Ishikawa (cell line): ENCODE measurements around the gene WDR73.

Experiments
- CEBPB ChIP-seq: IDR thresholded peaks from 2 replicates; pipeline ENCODE4 v1.6.1; 2012
- CREB1 ChIP-seq: IDR thresholded peaks from 2 replicates; pipeline ENCODE4 v1.6.1; 2012; ENCODE audit warnings: low read depth
- EGR1 ChIP-seq: IDR thresholded peaks from 2 replicates; pipeline ENCODE4 v1.6.1; 2012
- EP300 ChIP-seq: IDR thresholded peaks from 2 replicates; pipeline ENCODE4 v1.6.1; 2012; ENCODE audit warnings: borderline replicate concordance
- FOXM1 ChIP-seq: IDR thresholded peaks from 2 replicates; pipeline ENCODE4 v1.6.1; 2012; ENCODE audit warnings: low read depth, borderline replicate concordance
- NFIC ChIP-seq: IDR thresholded peaks from 2 replicates; pipeline ENCODE4 v1.6.1; 2012
- RAD21 ChIP-seq: IDR thresholded peaks from 2 replicates; pipeline ENCODE4 v1.6.1; 2012; ENCODE audit warnings: low read depth
- TAF1 ChIP-seq: IDR thresholded peaks from 2 replicates; pipeline ENCODE4 v1.6.1; 2012; ENCODE audit warnings: low read depth, mild to moderate bottlenecking
- TCF12 ChIP-seq: IDR thresholded peaks from 2 replicates; pipeline ENCODE4 v1.6.1; 2012; ENCODE audit warnings: low read depth
- TEAD4 ChIP-seq: IDR thresholded peaks from 2 replicates; pipeline ENCODE4 v1.6.1; 2012
- YY1 ChIP-seq: IDR thresholded peaks from 2 replicates; pipeline ENCODE4 v1.6.1; 2012; ENCODE audit warnings: low read depth
- ZBTB7A ChIP-seq: IDR thresholded peaks from 2 replicates; pipeline ENCODE4 v1.6.1; 2012; ENCODE audit warnings: low read depth
- TF ChIP-seq, protein P1 (sequence below): IDR thresholded peaks from 2 replicates; pipeline ENCODE4 v1.6.1; 2012
- TF ChIP-seq, protein P2 (sequence below): IDR thresholded peaks from 2 replicates; pipeline ENCODE4 v1.6.1; 2012; ENCODE audit warnings: low read depth, mild to moderate bottlenecking
- TF ChIP-seq, protein P3 (sequence below): IDR thresholded peaks from 2 replicates; pipeline ENCODE4 v1.6.1; 2012

Gene WDR73

DNA sequence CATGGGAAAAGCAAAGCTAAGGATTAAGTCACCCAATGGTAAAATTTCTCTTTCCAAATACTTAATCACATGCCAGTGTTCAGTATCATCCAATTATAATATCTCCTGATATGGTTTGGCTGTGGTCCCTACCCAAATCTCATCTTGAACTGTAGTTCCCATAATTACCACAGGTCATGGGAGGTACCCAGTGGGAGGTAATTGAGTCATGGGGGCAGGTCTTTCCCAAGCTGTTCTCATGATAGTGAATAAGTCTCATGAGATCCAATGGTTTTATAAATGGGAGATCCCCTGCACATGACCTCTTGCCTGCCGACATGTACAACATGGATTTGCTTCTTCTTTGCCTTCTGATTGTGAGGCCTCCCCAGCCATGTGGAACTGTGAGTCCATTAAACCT is 30.0 kb upstream of the WDR73 start:
- TF ChIP-seq RAD21 (no peak), EP300 (no peak)

DNA sequence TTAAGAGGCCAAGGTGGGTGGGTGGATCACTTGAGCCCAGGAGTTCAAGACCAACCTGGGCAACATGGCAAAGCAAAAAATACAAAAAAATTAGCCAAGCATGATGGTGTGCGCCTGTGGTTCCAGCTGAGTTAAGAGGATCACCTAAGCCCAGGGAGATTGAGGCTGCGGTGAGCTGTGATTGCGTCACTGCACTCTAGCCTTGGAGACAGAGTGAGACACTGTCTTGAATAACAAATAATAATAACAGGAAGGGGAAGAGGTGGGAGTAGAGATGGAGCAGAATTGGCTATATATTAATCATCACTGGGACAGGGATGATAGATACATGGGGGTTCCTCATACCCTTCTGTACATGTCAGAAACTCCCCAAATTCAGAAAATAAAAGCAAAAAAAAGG is 27.7 kb upstream of the WDR73 start:
- TF ChIP-seq TCF12 (no peak), CEBPB (peak; percentile 66; the same call in 1 of the 2 replicates), YY1 (no peak), TEAD4 (no peak)

DNA sequence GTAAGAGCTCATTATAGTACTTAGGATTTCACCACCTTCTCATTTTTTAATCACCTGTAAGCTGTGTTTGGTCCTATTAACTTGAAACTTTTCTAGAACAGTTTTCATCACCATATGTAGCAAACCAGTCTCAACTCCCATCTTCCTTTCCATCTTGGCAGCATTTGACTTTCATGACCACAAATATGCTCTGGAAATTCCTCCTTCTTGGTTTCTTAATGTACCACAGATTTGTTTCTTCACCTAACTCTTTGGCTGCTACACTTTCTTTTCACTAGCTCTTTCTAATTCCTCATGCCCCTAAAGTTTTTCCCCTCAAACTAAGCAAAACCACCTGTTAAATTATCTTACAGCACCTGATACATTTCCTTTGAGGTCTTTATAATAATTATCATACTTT is 17.1 kb upstream of the WDR73 start:
- TF ChIP-seq TCF12 (no peak), TAF1 (no peak), EP300 (no peak), CREB1 (no peak), RAD21 (no peak)

DNA sequence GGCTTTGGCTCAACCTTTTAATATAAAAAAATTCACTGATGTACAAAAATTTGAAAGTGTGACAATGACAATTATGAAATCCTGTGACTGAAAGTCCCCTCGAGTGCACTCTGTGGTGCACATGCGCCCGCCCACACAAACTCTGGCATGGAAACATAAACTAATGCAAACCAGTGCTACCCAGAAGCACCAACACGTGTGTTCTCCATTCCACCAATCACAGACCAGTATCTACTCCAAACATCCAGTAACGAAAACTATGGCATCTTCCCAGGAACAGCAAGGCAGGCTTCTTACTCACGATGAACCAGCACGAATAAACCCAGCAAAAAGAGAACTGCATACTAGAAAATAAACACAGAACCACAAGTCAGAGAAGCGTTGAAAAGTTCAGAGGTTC is 15.6 kb upstream of the WDR73 start:
- no peak for TF ChIP-seq EP300
- no peak for TF ChIP-seq CEBPB
- TF ChIP-seq TCF12 = no peak
- TF ChIP-seq RAD21 = no peak
- no peak for TF ChIP-seq TEAD4
- TF ChIP-seq, protein P1, sequence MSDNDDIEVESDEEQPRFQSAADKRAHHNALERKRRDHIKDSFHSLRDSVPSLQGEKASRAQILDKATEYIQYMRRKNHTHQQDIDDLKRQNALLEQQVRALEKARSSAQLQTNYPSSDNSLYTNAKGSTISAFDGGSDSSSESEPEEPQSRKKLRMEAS = no peak
- no peak for TF ChIP-seq NFIC
- TF ChIP-seq ZBTB7A = no peak

DNA sequence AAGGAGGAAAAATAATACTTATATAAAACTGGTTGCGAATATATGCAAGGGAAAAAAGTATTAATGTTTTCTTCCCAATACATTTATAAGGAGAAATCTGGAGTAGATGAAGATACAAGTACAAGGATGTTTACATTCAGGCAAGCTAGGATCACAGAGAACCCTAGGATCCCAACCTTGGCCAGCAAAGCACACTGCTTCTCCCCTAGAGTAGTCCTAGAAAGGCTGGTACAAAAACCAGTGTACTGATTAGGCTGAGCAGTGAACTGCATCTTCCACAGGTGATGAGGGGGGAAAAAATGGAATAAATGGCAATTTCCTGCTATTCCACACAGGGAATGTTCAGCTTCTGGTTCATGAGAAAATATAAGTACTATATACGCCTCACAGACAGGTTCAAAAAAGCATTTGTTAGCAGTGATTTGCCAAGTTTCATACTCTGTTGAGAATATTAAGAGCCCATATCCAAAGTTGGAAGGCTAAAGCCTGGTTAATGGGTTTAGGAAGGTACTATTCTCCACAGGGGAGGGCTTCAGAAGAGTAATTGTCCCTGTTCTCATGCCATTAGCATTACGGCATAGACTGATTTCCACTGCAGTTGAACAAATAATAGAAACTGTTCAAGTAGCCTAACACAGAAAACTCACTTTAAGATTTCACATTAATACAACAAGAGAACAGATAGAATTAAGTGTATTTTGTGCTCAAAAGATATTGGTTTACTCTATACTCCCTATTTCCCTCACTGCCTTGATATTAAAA is 14.3 kb upstream of the WDR73 start:
- TF ChIP-seq TEAD4 (no peak), CREB1 (no peak), FOXM1 (no peak), YY1 (no peak), TCF12 (no peak), EGR1 (no peak)
- TF ChIP-seq, protein P1 = no peak

DNA sequence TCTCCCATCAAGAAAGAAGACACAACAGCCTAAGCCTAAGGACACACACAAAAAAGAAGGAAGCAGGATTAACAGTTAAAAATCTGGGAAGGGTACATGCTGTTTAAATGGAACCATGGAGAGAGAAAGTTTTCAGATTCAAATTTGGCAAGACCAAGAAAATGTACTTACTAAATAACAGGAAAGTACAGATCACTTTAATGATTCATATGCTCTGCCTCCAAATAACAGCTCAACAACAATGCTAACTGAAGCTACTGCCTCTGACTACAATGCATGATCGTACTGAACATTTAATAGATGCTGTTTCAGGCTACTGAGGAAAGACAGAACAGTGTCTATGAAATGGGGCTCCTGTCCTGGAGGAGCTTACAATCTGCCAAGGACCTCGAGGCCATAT is 12.3 kb upstream of the WDR73 start:
- TF ChIP-seq EGR1 (no peak), ZBTB7A (no peak), TCF12 (no peak)
- TF ChIP-seq, protein P1 = no peak
- TF ChIP-seq, protein P2, sequence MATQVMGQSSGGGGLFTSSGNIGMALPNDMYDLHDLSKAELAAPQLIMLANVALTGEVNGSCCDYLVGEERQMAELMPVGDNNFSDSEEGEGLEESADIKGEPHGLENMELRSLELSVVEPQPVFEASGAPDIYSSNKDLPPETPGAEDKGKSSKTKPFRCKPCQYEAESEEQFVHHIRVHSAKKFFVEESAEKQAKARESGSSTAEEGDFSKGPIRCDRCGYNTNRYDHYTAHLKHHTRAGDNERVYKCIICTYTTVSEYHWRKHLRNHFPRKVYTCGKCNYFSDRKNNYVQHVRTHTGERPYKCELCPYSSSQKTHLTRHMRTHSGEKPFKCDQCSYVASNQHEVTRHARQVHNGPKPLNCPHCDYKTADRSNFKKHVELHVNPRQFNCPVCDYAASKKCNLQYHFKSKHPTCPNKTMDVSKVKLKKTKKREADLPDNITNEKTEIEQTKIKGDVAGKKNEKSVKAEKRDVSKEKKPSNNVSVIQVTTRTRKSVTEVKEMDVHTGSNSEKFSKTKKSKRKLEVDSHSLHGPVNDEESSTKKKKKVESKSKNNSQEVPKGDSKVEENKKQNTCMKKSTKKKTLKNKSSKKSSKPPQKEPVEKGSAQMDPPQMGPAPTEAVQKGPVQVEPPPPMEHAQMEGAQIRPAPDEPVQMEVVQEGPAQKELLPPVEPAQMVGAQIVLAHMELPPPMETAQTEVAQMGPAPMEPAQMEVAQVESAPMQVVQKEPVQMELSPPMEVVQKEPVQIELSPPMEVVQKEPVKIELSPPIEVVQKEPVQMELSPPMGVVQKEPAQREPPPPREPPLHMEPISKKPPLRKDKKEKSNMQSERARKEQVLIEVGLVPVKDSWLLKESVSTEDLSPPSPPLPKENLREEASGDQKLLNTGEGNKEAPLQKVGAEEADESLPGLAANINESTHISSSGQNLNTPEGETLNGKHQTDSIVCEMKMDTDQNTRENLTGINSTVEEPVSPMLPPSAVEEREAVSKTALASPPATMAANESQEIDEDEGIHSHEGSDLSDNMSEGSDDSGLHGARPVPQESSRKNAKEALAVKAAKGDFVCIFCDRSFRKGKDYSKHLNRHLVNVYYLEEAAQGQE = no peak
- TF ChIP-seq, protein P3, sequence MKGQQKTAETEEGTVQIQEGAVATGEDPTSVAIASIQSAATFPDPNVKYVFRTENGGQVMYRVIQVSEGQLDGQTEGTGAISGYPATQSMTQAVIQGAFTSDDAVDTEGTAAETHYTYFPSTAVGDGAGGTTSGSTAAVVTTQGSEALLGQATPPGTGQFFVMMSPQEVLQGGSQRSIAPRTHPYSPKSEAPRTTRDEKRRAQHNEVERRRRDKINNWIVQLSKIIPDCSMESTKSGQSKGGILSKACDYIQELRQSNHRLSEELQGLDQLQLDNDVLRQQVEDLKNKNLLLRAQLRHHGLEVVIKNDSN = no peak

DNA sequence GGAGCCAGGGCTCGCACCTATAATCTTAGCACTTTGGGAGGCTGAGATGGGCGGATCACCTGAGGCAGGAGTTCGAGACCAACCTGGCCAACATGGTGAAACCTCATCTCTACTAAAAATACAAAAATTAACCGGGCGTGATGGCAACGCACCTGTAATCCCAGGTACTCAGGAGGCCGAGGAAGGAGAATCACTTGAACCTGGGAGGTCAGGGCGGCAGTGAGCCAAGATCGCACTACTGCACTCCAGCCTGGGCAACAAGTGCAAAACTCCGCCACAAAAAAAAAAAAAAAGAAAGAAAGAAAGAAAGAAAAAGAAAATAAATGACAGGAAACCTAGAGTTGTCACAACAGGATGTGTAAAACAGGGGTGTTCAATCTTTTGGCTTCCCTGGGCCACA is 6.9 kb upstream of the WDR73 start:
- no peak for TF ChIP-seq EGR1
- TF ChIP-seq EP300 = no peak
- no peak for TF ChIP-seq TAF1
- TF ChIP-seq, protein P3 = no peak
- TF ChIP-seq TEAD4 = no peak
- TF ChIP-seq RAD21 = no peak
- no peak for TF ChIP-seq YY1
- TF ChIP-seq, protein P2 = no peak
- TF ChIP-seq, protein P1 = no peak
- no peak for TF ChIP-seq ZBTB7A
- no peak for TF ChIP-seq FOXM1
